Measurements from ENCODE around the gene NPPB. TPM values are rescaled to one million over a fixed set of nuclear protein-coding genes. Genes with fewer than 3 reads are reported as not detected.

Gene NPPB
- total and polyA plus RNA-seq, 9 of the 15 experiments (the other 6 are each of a cell fraction or from before 2014, with no cell fraction given), result not detected

DNA sequence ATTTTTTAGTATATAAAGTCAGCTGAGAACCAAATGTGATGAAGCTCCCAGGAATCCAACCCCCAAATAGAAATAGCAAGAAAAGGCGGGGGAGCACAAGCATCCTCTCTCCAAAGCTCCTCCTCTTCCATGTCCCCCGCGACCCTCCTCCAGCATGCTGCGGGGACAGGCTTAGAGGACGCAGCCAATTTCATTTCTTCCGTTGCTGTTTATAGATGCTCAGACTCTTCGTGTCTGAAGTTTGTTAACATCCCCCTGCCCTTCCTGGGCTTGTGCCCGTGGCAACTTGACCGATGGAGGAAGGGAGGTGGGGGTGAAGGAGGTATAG is 10.4 kb downstream of the NPPB start:
- Histone ChIP-seq H3K79me2 (ENCODE audit: control insufficient read depth, insufficient read depth, low read length) (no peaks in the 10 kb centered on the region), H3K9ac (ENCODE audit: insufficient read depth in 1 of 2, low read depth in 2 of 2, low read length in 2 of 2) (0 out of 4 replicates have a peak overlapping the region, but pooled peaks of 1 of the 2 experiments have one; percentile 2), H3K4me2 (ENCODE audit: insufficient read depth, low read length) (no peak overlapping the region), H3K4me3 (no peak overlapping the region), H3K9me1 (ENCODE audit: control insufficient read depth, insufficient read depth, low read length) (no peaks in the 10 kb centered on the region), H3K27me3 (ENCODE audit: control insufficient read depth in 2 of 2, insufficient read depth in 2 of 2, low read length in 2 of 2) (peaks cover 0 to 7% of the 10 kb centered on the region in 2 experiments; a peak in 2 of 5 replicates), H3K36me3 (ENCODE audit: control insufficient read depth, insufficient read depth, low read length) (peaks cover 37% of the 10 kb centered on the region), H3K4me1 (replicated peaks in 1 of 2; ENCODE audit: control insufficient read depth in 2 of 2, insufficient read depth in 2 of 2, low read length in 2 of 2) (peaks cover 15 to 21% of the 10 kb centered on the region in 2 experiments), H3K9me3 (replicated peaks; ENCODE audit: control insufficient read depth, insufficient read depth, low read depth, low read length) (no peaks in the 10 kb centered on the region), H3K27ac (ENCODE audit: extremely low read depth, low read depth, low read length) (no peak overlapping the region), H2AFZ (ENCODE audit: low read depth, low read length) (no peak overlapping the region), H4K20me1 (replicated peaks; ENCODE audit: control insufficient read depth, insufficient read depth, low read length) (peaks cover 5% of the 10 kb centered on the region; the same call in 1 of the 2 replicates)
- DNase-seq (ENCODE audit: extremely low read depth in 1 of 4, low spot score in 3 of 4), result no peak
- ChIA-PET CTCF (ENCODE audit: low intra/inter-chr PET ratio) (no interaction called here), POLR2A (interaction anchor here (1.3 to 14.0 kb wide), 2 partner anchors 11 to 60 kb away, joined by 4 to 304 read pairs; partner anchors contain the start of gene NPPB)
- no peak for ATAC-seq
- 71% methylated on average over 9 of the region's 9 CpGs for WGBS (ENCODE audit: insufficient coverage, low coverage, missing lambda C conversion rate)
- BruUV-seq (replicated peaks), result no TSS peak
- intact Hi-C loops (cut with micrococcal nuclease) (no loop called here), in situ Hi-C loops (cut with MboI) (no loop called here)
- no peak for FAIRE-seq
- TF ChIP-seq ZKSCAN1 (IDR thresholded peaks at IDR 0.05; ENCODE audit: low read depth, low read length) (no peak), TOE1 (IDR thresholded peaks at IDR 0.05; ENCODE audit: borderline replicate concordance) (no peak), TOE1 (CRISPR knock-in tag; IDR thresholded peaks at IDR 0.05; ENCODE audit: borderline replicate concordance, low read depth) (no peak), ZNF668 (CRISPR knock-in tag; IDR thresholded peaks at IDR 0.05) (no peak), FOXJ3 (CRISPR knock-in tag; IDR thresholded peaks at IDR 0.05) (no peak), XRCC5 (IDR thresholded peaks at IDR 0.05; ENCODE audit: low read depth, low read length) (no peak), CCAR2 (IDR thresholded peaks at IDR 0.05; ENCODE audit: low read depth, low read length) (no peak), XRCC4 (IDR thresholded peaks at IDR 0.05; ENCODE audit: extremely low read depth, insufficient read depth, insufficient read length) (no peak), NCOA4 (IDR thresholded peaks at IDR 0.05; ENCODE audit: partially characterized antibody) (no peak), RBM15 (IDR thresholded peaks at IDR 0.05; ENCODE audit: insufficient read depth, low read length) (no peak), HOXB6 (CRISPR knock-in tag; IDR thresholded peaks at IDR 0.05; ENCODE audit: borderline replicate concordance) (no peak), FUS (optimal IDR thresholded peaks at IDR 0.05; ENCODE audit: low read depth, low read length) (no peak), EWSR1 (IDR thresholded peaks at IDR 0.05; ENCODE audit: borderline replicate concordance, low read depth, partially characterized antibody) (no peak), HLTF (IDR thresholded peaks at IDR 0.05) (no peak)
- TF ChIP-seq, protein P1, sequence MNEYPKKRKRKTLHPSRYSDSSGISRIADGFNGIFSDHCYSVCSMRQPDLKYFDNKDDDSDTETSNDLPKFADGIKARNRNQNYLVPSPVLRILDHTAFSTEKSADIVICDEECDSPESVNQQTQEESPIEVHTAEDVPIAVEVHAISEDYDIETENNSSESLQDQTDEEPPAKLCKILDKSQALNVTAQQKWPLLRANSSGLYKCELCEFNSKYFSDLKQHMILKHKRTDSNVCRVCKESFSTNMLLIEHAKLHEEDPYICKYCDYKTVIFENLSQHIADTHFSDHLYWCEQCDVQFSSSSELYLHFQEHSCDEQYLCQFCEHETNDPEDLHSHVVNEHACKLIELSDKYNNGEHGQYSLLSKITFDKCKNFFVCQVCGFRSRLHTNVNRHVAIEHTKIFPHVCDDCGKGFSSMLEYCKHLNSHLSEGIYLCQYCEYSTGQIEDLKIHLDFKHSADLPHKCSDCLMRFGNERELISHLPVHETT (CRISPR knock-in tag; conservative IDR thresholded peaks at IDR 0.05 in 1 of 2, IDR thresholded peaks at IDR 0.05 in 1 of 2), result no peak
- TF ChIP-seq, protein P2, sequence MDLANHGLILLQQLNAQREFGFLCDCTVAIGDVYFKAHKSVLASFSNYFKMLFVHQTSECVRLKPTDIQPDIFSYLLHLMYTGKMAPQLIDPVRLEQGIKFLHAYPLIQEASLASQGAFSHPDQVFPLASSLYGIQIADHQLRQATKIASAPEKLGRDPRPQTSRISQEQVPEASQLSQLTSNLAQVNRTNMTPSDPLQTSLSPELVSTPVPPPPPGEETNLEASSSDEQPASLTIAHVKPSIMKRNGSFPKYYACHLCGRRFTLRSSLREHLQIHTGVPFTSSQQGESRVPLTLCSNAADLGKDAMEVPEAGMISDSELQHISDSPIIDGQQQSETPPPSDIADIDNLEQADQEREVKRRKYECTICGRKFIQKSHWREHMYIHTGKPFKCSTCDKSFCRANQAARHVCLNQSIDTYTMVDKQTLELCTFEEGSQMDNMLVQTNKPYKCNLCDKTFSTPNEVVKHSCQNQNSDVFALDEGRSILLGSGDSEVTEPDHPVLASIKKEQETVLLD (IDR thresholded peaks at IDR 0.05), result no peak
- TF ChIP-seq, protein P3, sequence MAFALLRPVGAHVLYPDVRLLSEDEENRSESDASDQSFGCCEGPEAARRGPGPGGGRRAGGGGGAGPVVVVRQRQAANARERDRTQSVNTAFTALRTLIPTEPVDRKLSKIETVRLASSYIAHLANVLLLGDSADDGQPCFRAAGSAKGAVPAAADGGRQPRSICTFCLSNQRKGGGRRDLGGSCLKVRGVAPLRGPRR (CRISPR knock-in tag; IDR thresholded peaks at IDR 0.05), result no peak
- TF ChIP-seq, protein P4, sequence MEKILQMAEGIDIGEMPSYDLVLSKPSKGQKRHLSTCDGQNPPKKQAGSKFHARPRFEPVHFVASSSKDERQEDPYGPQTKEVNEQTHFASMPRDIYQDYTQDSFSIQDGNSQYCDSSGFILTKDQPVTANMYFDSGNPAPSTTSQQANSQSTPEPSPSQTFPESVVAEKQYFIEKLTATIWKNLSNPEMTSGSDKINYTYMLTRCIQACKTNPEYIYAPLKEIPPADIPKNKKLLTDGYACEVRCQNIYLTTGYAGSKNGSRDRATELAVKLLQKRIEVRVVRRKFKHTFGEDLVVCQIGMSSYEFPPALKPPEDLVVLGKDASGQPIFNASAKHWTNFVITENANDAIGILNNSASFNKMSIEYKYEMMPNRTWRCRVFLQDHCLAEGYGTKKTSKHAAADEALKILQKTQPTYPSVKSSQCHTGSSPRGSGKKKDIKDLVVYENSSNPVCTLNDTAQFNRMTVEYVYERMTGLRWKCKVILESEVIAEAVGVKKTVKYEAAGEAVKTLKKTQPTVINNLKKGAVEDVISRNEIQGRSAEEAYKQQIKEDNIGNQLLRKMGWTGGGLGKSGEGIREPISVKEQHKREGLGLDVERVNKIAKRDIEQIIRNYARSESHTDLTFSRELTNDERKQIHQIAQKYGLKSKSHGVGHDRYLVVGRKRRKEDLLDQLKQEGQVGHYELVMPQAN (IDR thresholded peaks at IDR 0.05; ENCODE audit: borderline replicate concordance), result no peak

Measured in K562 (cell line).